CD4-positive, alpha-beta memory T cell (primary cell): ENCODE results near the gene PDPR. TPM values are rescaled to one million over a fixed set of nuclear protein-coding genes. Genes with fewer than 3 reads are reported as not detected.
"Not testable (repeated sequence)": the region's sequence is repeated elsewhere in the genome, so short reads cannot be mapped to it uniquely, and the experiment has no call there.

ENCODE experiments used
- CTCF ChIA-PET: fragments of 350-600 bp; sonication (Branson Sonifier 250); formaldehyde crosslinking; loops from one replicate; lab custom pipeline; 2021; ENCODE audit warnings: inconsistent platforms; ENCODE audit not compliant: partially characterized antibody; lab: Charles Lee
- POLR2A ChIA-PET: fragments of 350-600 bp; sonication (Branson Sonifier 250); formaldehyde crosslinking; loops from one replicate; lab custom pipeline; 2021; ENCODE audit not compliant: partially characterized antibody; lab: Charles Lee
- DNase-seq, 5 donors: peaks; one replicate each; pipeline versions ENCODE4 v3.0.0 to v3.0.0-alpha.2; 2020 to 2022; ENCODE audit warnings: mixed read lengths in 1 of 5
- H3K27ac ChIP-seq: one replicate; pipeline ENCODE4 v1.7.0; 2013; ENCODE audit warnings: low read depth, low read length
- H3K27me3 ChIP-seq: 2 replicates; pipeline ENCODE4 v1.7.0; 2013; ENCODE audit warnings: mild to moderate bottlenecking, low read length, moderate library complexity; ENCODE audit not compliant: insufficient read depth
- H3K36me3 ChIP-seq: 2 replicates; pipeline ENCODE4 v1.7.0; 2013; ENCODE audit warnings: mild to moderate bottlenecking, low read length, moderate library complexity; ENCODE audit not compliant: insufficient read depth
- H3K4me1 ChIP-seq: 2 replicates; pipeline ENCODE4 v1.7.0; 2013; ENCODE audit warnings: mild to moderate bottlenecking, low read length, moderate library complexity; ENCODE audit not compliant: insufficient read depth
- H3K4me3 ChIP-seq, 2 donors: one replicate each; pipeline ENCODE4 v1.7.0; 2013; ENCODE audit warnings: low read length in 2 of 2, mild to moderate bottlenecking in 1 of 2
- H3K9me3 ChIP-seq, 2 donors: one replicate each; pipeline ENCODE4 v1.7.0; 2013; ENCODE audit warnings: low read length in 2 of 2, control low read depth in 1 of 2; ENCODE audit not compliant: control insufficient read depth in 1 of 2
- H3K27ac Mint-ChIP-seq, 7 donors: one replicate each; pipeline ENCODE4 v1.8.0; 2020 to 2021; ENCODE audit warnings: mixed read lengths in 7 of 7, mild to moderate bottlenecking in 6 of 7, inconsistent platforms in 3 of 7, moderate library complexity in 3 of 7
- H3K27me3 Mint-ChIP-seq, 2 donors: one replicate each; pipeline ENCODE4 v1.8.0; 2020 to 2021; ENCODE audit warnings: mixed read lengths in 2 of 2
- H3K36me3 Mint-ChIP-seq, 2 donors: one replicate each; pipeline ENCODE4 v1.8.0; 2020 to 2021; ENCODE audit warnings: mixed read lengths in 2 of 2, inconsistent platforms in 1 of 2, mild to moderate bottlenecking in 1 of 2
- H3K4me1 Mint-ChIP-seq, 4 donors: one replicate each; pipeline ENCODE4 v1.8.0; 2020 to 2021; ENCODE audit warnings: mixed read lengths in 4 of 4, mild to moderate bottlenecking in 1 of 4
- H3K4me3 Mint-ChIP-seq, 8 donors: one replicate each; pipeline ENCODE4 v1.8.0; 2020 to 2021; ENCODE audit warnings: mixed read lengths in 8 of 8, mild to moderate bottlenecking in 7 of 8, moderate library complexity in 6 of 8, inconsistent platforms in 3 of 8
- H3K9me3 Mint-ChIP-seq, 8 donors: one replicate each; pipeline ENCODE4 v1.8.0; 2020 to 2021; ENCODE audit warnings: mixed read lengths in 8 of 8, mild to moderate bottlenecking in 5 of 8, inconsistent platforms in 3 of 8, moderate library complexity in 1 of 8
- intact Hi-C: fragments of 100-400 bp; cut with micrococcal nuclease; formaldehyde crosslinking; loops from one replicate; pipeline ENCODE4 v1.15.1; 2023
- polyA plus RNA-seq, 2 donors: library from polyadenylated mRNA; unstranded; fragments of 300-500 nt; fragmentation: Illumina TruSeq; gene quantifications; one replicate each; pipeline ENCODE4 v1.2.3, GENCODE V29; 2021
- total RNA-seq, 2 experiments: library from RNA; stranded (reverse); gene quantifications; one replicate each; pipeline ENCODE4 v1.2.3, GENCODE V29; 2021

Gene PDPR
- total and polyA plus RNA-seq, 4 experiments from 2014 or later, result 4.4 to 37.0 (median 23.8) TPM

- H3K4me1 ChIP-seq, H3K4me1 Mint-ChIP-seq, H3K36me3 Mint-ChIP-seq, H3K27me3 ChIP-seq, H3K9me3 ChIP-seq, CTCF ChIA-PET, H3K36me3 ChIP-seq, H3K27me3 Mint-ChIP-seq, H3K4me3 Mint-ChIP-seq, intact Hi-C loops, H3K27ac ChIP-seq, DNase-seq, POLR2A ChIA-PET, H3K4me3 ChIP-seq, H3K27ac Mint-ChIP-seq, H3K9me3 Mint-ChIP-seq: not testable (repeated sequence)
Measured at GRCh38 chr16:70081219-70081618, 32.9 kb upstream of the PDPR start.

DNA sequence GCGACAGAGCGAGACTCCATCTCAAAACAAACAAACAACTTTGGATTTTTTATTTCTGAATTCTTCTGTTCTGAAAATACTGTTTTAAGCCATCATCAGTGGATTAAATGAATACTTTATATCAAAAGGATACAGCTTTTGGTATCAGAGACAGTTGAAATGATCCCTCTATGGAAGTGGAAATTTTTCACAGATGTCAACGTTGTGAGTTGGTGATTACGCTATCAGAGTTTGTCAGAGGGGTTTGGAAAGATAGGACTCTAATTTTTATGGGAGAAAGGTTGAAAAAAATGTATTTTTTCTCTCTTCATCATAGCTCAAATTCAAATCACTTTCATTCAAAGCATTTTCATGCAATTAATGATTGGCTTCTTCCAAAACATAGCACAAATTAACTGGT is 30.2 kb upstream of the PDPR start:
- H3K36me3 Mint-ChIP-seq, CTCF ChIA-PET, H3K4me1 ChIP-seq, H3K36me3 ChIP-seq, H3K9me3 Mint-ChIP-seq, intact Hi-C loops, H3K9me3 ChIP-seq, H3K27ac Mint-ChIP-seq, H3K27ac ChIP-seq, POLR2A ChIA-PET, DNase-seq, H3K27me3 ChIP-seq, H3K4me3 Mint-ChIP-seq, H3K4me3 ChIP-seq, H3K4me1 Mint-ChIP-seq, H3K27me3 Mint-ChIP-seq: not testable (repeated sequence)

- POLR2A ChIA-PET, CTCF ChIA-PET, H3K27me3 Mint-ChIP-seq: not testable (repeated sequence)
Measured at GRCh38 chr16:70088160-70088559, 26.0 kb upstream of the PDPR start.

GRCh38 chr16:70088877-70089276 is 25.3 kb upstream of the PDPR start:
- H3K9me3 ChIP-seq, H3K4me1 Mint-ChIP-seq, DNase-seq, intact Hi-C loops, H3K27ac ChIP-seq, H3K4me3 Mint-ChIP-seq, H3K4me1 ChIP-seq, H3K4me3 ChIP-seq, H3K27me3 ChIP-seq, H3K9me3 Mint-ChIP-seq, H3K36me3 Mint-ChIP-seq, H3K36me3 ChIP-seq, CTCF ChIA-PET, H3K27ac Mint-ChIP-seq, H3K27me3 Mint-ChIP-seq, POLR2A ChIA-PET: not testable (repeated sequence)

More at GRCh38 chr16:70088160-70088559, 26.0 kb upstream of the PDPR start:
- H3K4me3 ChIP-seq, H3K4me3 Mint-ChIP-seq, H3K27ac ChIP-seq, H3K4me1 ChIP-seq, H3K9me3 ChIP-seq, intact Hi-C loops, H3K9me3 Mint-ChIP-seq, H3K36me3 Mint-ChIP-seq, H3K36me3 ChIP-seq, H3K27me3 ChIP-seq, H3K27ac Mint-ChIP-seq, DNase-seq, H3K4me1 Mint-ChIP-seq: not testable (repeated sequence)

- POLR2A ChIA-PET, H3K4me1 ChIP-seq, intact Hi-C loops, H3K9me3 ChIP-seq, H3K27ac ChIP-seq, H3K27me3 ChIP-seq, CTCF ChIA-PET, DNase-seq, H3K4me3 Mint-ChIP-seq, H3K4me1 Mint-ChIP-seq, H3K27me3 Mint-ChIP-seq, H3K4me3 ChIP-seq, H3K36me3 Mint-ChIP-seq, H3K9me3 Mint-ChIP-seq, H3K27ac Mint-ChIP-seq, H3K36me3 ChIP-seq: not testable (repeated sequence)
Measured at GRCh38 chr16:70089289-70089688, 24.8 kb upstream of the PDPR start.

DNA sequence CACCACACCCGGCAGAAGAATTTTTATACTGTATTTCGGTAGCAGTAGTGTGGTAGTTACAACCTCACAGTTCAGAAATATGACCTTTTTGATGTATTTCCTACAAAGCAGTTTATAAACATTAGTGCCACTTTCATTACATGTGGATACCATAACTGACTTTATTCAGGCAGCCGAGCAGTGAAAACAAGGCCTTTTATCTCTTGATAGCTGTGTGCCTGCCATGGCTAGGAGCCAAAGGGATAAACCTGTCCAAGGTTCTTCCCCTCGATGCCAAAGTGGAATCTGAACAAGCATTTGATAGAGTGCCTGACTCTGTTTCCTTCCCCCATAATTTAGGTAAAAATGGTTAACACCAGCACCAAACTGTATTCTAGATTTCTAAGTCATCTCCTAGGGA is 23.0 kb upstream of the PDPR start:
- POLR2A ChIA-PET, H3K27me3 Mint-ChIP-seq, H3K27ac ChIP-seq, intact Hi-C loops, H3K27me3 ChIP-seq, H3K4me1 Mint-ChIP-seq, CTCF ChIA-PET, H3K36me3 ChIP-seq, H3K4me3 Mint-ChIP-seq, H3K27ac Mint-ChIP-seq, H3K9me3 ChIP-seq, H3K4me1 ChIP-seq, H3K36me3 Mint-ChIP-seq, H3K9me3 Mint-ChIP-seq, DNase-seq, H3K4me3 ChIP-seq: not testable (repeated sequence)

- H3K27ac ChIP-seq, H3K4me3 Mint-ChIP-seq, H3K36me3 ChIP-seq, intact Hi-C loops, CTCF ChIA-PET, H3K36me3 Mint-ChIP-seq, H3K4me1 ChIP-seq, H3K27me3 ChIP-seq, H3K4me1 Mint-ChIP-seq, H3K4me3 ChIP-seq, H3K9me3 Mint-ChIP-seq, H3K9me3 ChIP-seq, DNase-seq, POLR2A ChIA-PET, H3K27ac Mint-ChIP-seq, H3K27me3 Mint-ChIP-seq: not testable (repeated sequence)
Measured at GRCh38 chr16:70094096-70094495, 20.0 kb upstream of the PDPR start.

GRCh38 chr16:70109583-70110279 is 4.4 kb upstream of the PDPR start:
- intact Hi-C loops, result not testable (repeated sequence)

More at GRCh38 chr16:70109583-70110279, 4.4 kb upstream of the PDPR start:
- H3K27me3 Mint-ChIP-seq, POLR2A ChIA-PET, H3K4me3 Mint-ChIP-seq, CTCF ChIA-PET, H3K27ac Mint-ChIP-seq, H3K4me1 ChIP-seq, H3K9me3 Mint-ChIP-seq, H3K4me1 Mint-ChIP-seq, H3K9me3 ChIP-seq, H3K27ac ChIP-seq, H3K4me3 ChIP-seq, DNase-seq, H3K36me3 Mint-ChIP-seq, H3K27me3 ChIP-seq, H3K36me3 ChIP-seq: not testable (repeated sequence)
